Measurements from ENCODE around the gene COPZ2. TPM values are rescaled to one million over a fixed set of nuclear protein-coding genes. Genes with fewer than 3 reads are reported as not detected.
A peak's percentile ranks its signal among the peaks of the same experiment; 100 is the strongest.
"Not testable (repeated sequence)": the region's sequence is repeated elsewhere in the genome, so short reads cannot be mapped to it uniquely, and the experiment has no call there.

COPZ2 gene
- total and polyA plus RNA-seq, 5 experiments from 2014 or later: 0.84 to 7.1 (median 1.6) TPM

GRCh38 chr17:48045316-48046001 is 7.9 kb upstream of the COPZ2 start:
- peak overlapping the region in 6 of 10 donors; percentile 2 to 57 (median 30) for H3K4me3 Mint-ChIP-seq
- ATAC-seq (no peak), DNase-seq (no peak)
- no peaks in the 10 kb centered on the region for H3K9me3 Mint-ChIP-seq
- H3K27me3 Mint-ChIP-seq: no peaks in the 10 kb centered on the region
- peak overlapping the region in 2 of 10 donors; percentile 49 to 52 for H3K27ac Mint-ChIP-seq
- peaks cover 0 to 6% (median 0%) of the 10 kb centered on the region in 3 donors for H3K36me3 Mint-ChIP-seq
- POLR2A ChIA-PET: interaction anchor here (0.7 to 4.2 kb wide), 2 partner anchors 9 to 326 kb away, joined by 3 to 23 read pairs; partner anchors contain the start of gene COPZ2
- peaks cover 14 to 39% (median 37%) of the 10 kb centered on the region in 4 donors for H3K4me1 Mint-ChIP-seq

- no peaks in the 10 kb centered on the region for H3K9me3 Mint-ChIP-seq
- peaks cover 0 to under 1% (median 0%) of the 10 kb centered on the region in 3 donors for H3K36me3 Mint-ChIP-seq
- H3K4me1 Mint-ChIP-seq: peaks cover 11 to 33% (median 31%) of the 10 kb centered on the region in 4 donors
- H3K27ac Mint-ChIP-seq: no peak overlapping the region
- DNase-seq: no peak
- H3K27me3 Mint-ChIP-seq: no peaks in the 10 kb centered on the region
- POLR2A ChIA-PET: interaction anchor here (0.6 kb wide), 1 partner anchor 1168 kb away, joined by 3 read pairs; no protein-coding TSS in a partner anchor
- no peak overlapping the region for H3K4me3 Mint-ChIP-seq
- ATAC-seq: no peak
Measured at GRCh38 chr17:48044851-48045250, 7.3 kb upstream of the COPZ2 start.

GRCh38 chr17:48043176-48043575 is 5.6 kb upstream of the COPZ2 start:
- Mint-ChIP-seq H3K4me3 (no peak overlapping the region), H3K27ac (no peak overlapping the region), H3K4me1 (peaks cover 8 to 23% (median 21%) of the 10 kb centered on the region in 4 donors), H3K9me3 (no peaks in the 10 kb centered on the region), H3K36me3 (no peaks in the 10 kb centered on the region), H3K27me3 (peaks cover 0 to 7% (median 4%) of the 10 kb centered on the region in 5 donors)
- POLR2A ChIA-PET: interaction anchor here (0.8 kb wide), 1 partner anchor 18 kb away, joined by 4 read pairs; no protein-coding TSS in a partner anchor
- ATAC-seq (no peak), DNase-seq (no peak)

- POLR2A ChIA-PET: interaction anchor here (3.2 kb wide), 1 partner anchor 9 kb away, joined by 23 read pairs; the partner anchor contains the start of gene NFE2L1
- Mint-ChIP-seq H3K27me3 (peaks cover 3 to 17% (median 10%) of the 10 kb centered on the region in 5 donors), H3K4me1 (peaks cover 2 to 12% (median 7%) of the 10 kb centered on the region in 4 donors), H3K9me3 (no peaks in the 10 kb centered on the region), H3K4me3 (peak overlapping the region in 7 of 10 donors; percentile 43 to 92 (median 89)), H3K36me3 (no peaks in the 10 kb centered on the region), H3K27ac (peak overlapping the region in 1 of 10 donors; percentile 5)
- DNase-seq (no peak), ATAC-seq (no peak)
Measured at GRCh38 chr17:48038687-48039086, 1.1 kb upstream of the COPZ2 start.

- Mint-ChIP-seq H3K27ac (peak overlapping the region in 6 of 10 donors; percentile 19 to 87 (median 68)), H3K36me3 (no peaks in the 10 kb centered on the region), H3K4me1 (peaks cover 2 to 12% (median 7%) of the 10 kb centered on the region in 4 donors), H3K27me3 (peaks cover 7 to 19% (median 18%) of the 10 kb centered on the region in 5 donors), H3K4me3 (peak overlapping the region; percentile 81 to 95 (median 90)), H3K9me3 (no peaks in the 10 kb centered on the region)
- ATAC-seq: peak in 1 of 2 donors; percentile 5
- POLR2A ChIA-PET: interaction anchor here (3.2 kb wide), 1 partner anchor 10 kb away, joined by 23 read pairs; the partner anchor contains the start of gene NFE2L1
- no peak for DNase-seq
Measured at GRCh38 chr17:48037838-48038323, 284 bp upstream of the COPZ2 start.

- DNase-seq (no peak), ATAC-seq (no peak)
- no peak overlapping the region for H3K27ac Mint-ChIP-seq
- H3K4me1 Mint-ChIP-seq: peaks cover 2 to 12% (median 7%) of the 10 kb centered on the region in 4 donors
- no peaks in the 10 kb centered on the region for H3K36me3 Mint-ChIP-seq
- peaks cover 13 to 27% (median 26%) of the 10 kb centered on the region in 5 donors for H3K27me3 Mint-ChIP-seq
- H3K4me3 Mint-ChIP-seq: peak overlapping the region; percentile 74 to 90 (median 82)
- no peaks in the 10 kb centered on the region for H3K9me3 Mint-ChIP-seq
- POLR2A ChIA-PET: interaction anchor here (3.2 kb wide), 1 partner anchor 11 kb away, joined by 23 read pairs; the partner anchor contains the start of gene NFE2L1
Measured at GRCh38 chr17:48036693-48037035, 933 bp downstream of the COPZ2 start.

GRCh38 chr17:48034734-48035133 is 2.9 kb downstream of the COPZ2 start:
- H3K27ac Mint-ChIP-seq, DNase-seq, ATAC-seq, H3K9me3 Mint-ChIP-seq, H3K4me3 Mint-ChIP-seq, H3K36me3 Mint-ChIP-seq: not testable (repeated sequence)
- Mint-ChIP-seq H3K4me1 (peaks cover 2 to 12% (median 7%) of the 10 kb centered on the region in 4 donors), H3K27me3 (peaks cover 13 to 41% (median 30%) of the 10 kb centered on the region in 5 donors)
- POLR2A ChIA-PET: interaction anchor here (0.6 to 1.1 kb wide), 2 partner anchors 93 to 513 kb away, joined by 3 to 4 read pairs; partner anchors contain the start of gene PNPO

GRCh38 chr17:48031966-48032365 is 5.6 kb downstream of the COPZ2 start:
- ATAC-seq (no peak), DNase-seq (peak in 1 of 10 donors; percentile 21)
- Mint-ChIP-seq H3K27ac (no peak overlapping the region), H3K27me3 (peaks cover 6 to 58% (median 35%) of the 10 kb centered on the region in 5 donors), H3K9me3 (no peaks in the 10 kb centered on the region), H3K4me3 (no peak overlapping the region), H3K36me3 (no peaks in the 10 kb centered on the region), H3K4me1 (peaks cover 0 to 4% (median 2%) of the 10 kb centered on the region in 4 donors)
- POLR2A ChIA-PET: no interaction called here

GRCh38 chr17:48030531-48030930 is 7.1 kb downstream of the COPZ2 start:
- H3K27me3 Mint-ChIP-seq: peaks cover 3 to 58% (median 32%) of the 10 kb centered on the region in 5 donors
- DNase-seq: no peak
- H3K4me3 Mint-ChIP-seq: no peak overlapping the region
- no peak for ATAC-seq
- POLR2A ChIA-PET: no interaction called here
- no peaks in the 10 kb centered on the region for H3K36me3 Mint-ChIP-seq
- H3K4me1 Mint-ChIP-seq: peaks cover 5 to 13% (median 11%) of the 10 kb centered on the region in 4 donors
- no peak overlapping the region for H3K27ac Mint-ChIP-seq
- no peaks in the 10 kb centered on the region for H3K9me3 Mint-ChIP-seq

GRCh38 chr17:48028736-48029135 is 8.9 kb downstream of the COPZ2 start:
- POLR2A ChIA-PET: no interaction called here
- Mint-ChIP-seq H3K27ac (no peak overlapping the region), H3K27me3 (peaks cover 9 to 72% (median 42%) of the 10 kb centered on the region in 5 donors), H3K4me3 (no peak overlapping the region), H3K9me3 (no peaks in the 10 kb centered on the region), H3K36me3 (no peaks in the 10 kb centered on the region), H3K4me1 (peaks cover 14 to 31% (median 25%) of the 10 kb centered on the region in 4 donors)
- ATAC-seq: no peak
- no peak for DNase-seq

- POLR2A ChIA-PET: interaction anchor here (0.6 to 1.6 kb wide), 3 partner anchors 20 to 45 kb away, joined by 3 to 8 read pairs (median 4); partner anchors contain the start of gene NFE2L1
- DNase-seq (no peak), ATAC-seq (no peak)
- no peak overlapping the region for H3K27ac Mint-ChIP-seq
- H3K4me1 Mint-ChIP-seq: peaks cover 16 to 41% (median 33%) of the 10 kb centered on the region in 4 donors
- H3K27me3 Mint-ChIP-seq: peaks cover 11 to 71% (median 38%) of the 10 kb centered on the region in 5 donors
- peaks cover 0 to 3% (median 0%) of the 10 kb centered on the region in 3 donors for H3K36me3 Mint-ChIP-seq
- no peaks in the 10 kb centered on the region for H3K9me3 Mint-ChIP-seq
- no peak overlapping the region for H3K4me3 Mint-ChIP-seq
Measured at GRCh38 chr17:48027322-48027981, 10.1 kb downstream of the COPZ2 start.

All from naive thymus-derived CD8-positive, alpha-beta T cell (primary cell).